WTC11 (cell line): ENCODE results near the gene MARCO. TPM values are rescaled to one million over a fixed set of nuclear protein-coding genes. Genes with fewer than 3 reads are reported as not detected.

Experiments used
- ATAC-seq: fragments of 200-7000 bp; cut with Tn5 transposase; 2 replicates; pipeline ENCODE4 v1.10.0; 2021; ENCODE audit warnings: mild to moderate bottlenecking, moderate library complexity
- CTCF ChIA-PET: fragments of 300-600 bp; sonication (Branson Sonifier 250); formaldehyde crosslinking; loops from one replicate; lab custom pipeline; 2021; ENCODE audit warnings: antibody characterized with exemption; lab: Charles Lee
- POLR2A ChIA-PET: fragments of 350-600 bp; sonication (Branson Sonifier 250); formaldehyde crosslinking; loops from one replicate; lab custom pipeline; 2021; ENCODE audit warnings: antibody characterized with exemption; lab: Charles Lee
- DNase-seq: peaks from one replicate; pipeline ENCODE4 v3.0.0; 2021; ENCODE audit warnings: low spot score
- H3K27ac Mint-ChIP-seq: 2 replicates; pipeline ENCODE4 v1.8.0; 2021; ENCODE audit warnings: mixed read lengths
- H3K27me3 Mint-ChIP-seq: 2 replicates; pipeline ENCODE4 v1.8.0; 2021; ENCODE audit warnings: low read depth, mild to moderate bottlenecking, moderate library complexity, mixed read lengths
- H3K36me3 Mint-ChIP-seq: 2 replicates; pipeline ENCODE4 v1.8.0; 2021; ENCODE audit warnings: mixed read lengths
- H3K4me1 Mint-ChIP-seq: 2 replicates; pipeline ENCODE4 v1.8.0; 2022; ENCODE audit warnings: mixed read lengths
- H3K4me3 Mint-ChIP-seq: 2 replicates; pipeline ENCODE4 v1.8.0; 2021; ENCODE audit warnings: mild to moderate bottlenecking, moderate library complexity, mixed read lengths
- H3K9me3 Mint-ChIP-seq: 2 replicates; pipeline ENCODE4 v1.8.0; 2021; ENCODE audit warnings: mixed read lengths
- ARID4B ChIP-seq: sonication (generic); formaldehyde crosslinking; IDR thresholded peaks from 2 replicates; pipeline ENCODE4 v1.8.0; 2023; ENCODE audit warnings: missing genetic modification reagents, mild to moderate bottlenecking, borderline replicate concordance
- FOXP1 ChIP-seq: sonication (generic); formaldehyde crosslinking; IDR thresholded peaks from 2 replicates; pipeline ENCODE4 v1.8.0; 2022; ENCODE audit warnings: missing genetic modification reagents, mild to moderate bottlenecking, moderate library complexity, borderline replicate concordance
- GRHL2 ChIP-seq: fragments of 250-450 bp; sonication (Bioruptor Pico); IDR thresholded peaks from 2 replicates; pipeline ENCODE4 v1.8.0; 2022; ENCODE audit warnings: mild to moderate bottlenecking, moderate library complexity; ENCODE audit not compliant: insufficient replicate concordance, severe bottlenecking
- MYBL2 ChIP-seq: sonication (generic); formaldehyde crosslinking; IDR thresholded peaks from 2 replicates; pipeline ENCODE4 v1.8.1; 2023; ENCODE audit warnings: mild to moderate bottlenecking, moderate library complexity, missing genetic modification reagents
- NR3C1 ChIP-seq: sonication (generic); formaldehyde crosslinking; conservative IDR thresholded peaks from 2 replicates; pipeline ENCODE4 v1.8.1; 2023; ENCODE audit warnings: low read depth, mild to moderate bottlenecking, missing genetic modification reagents
- SMAD3 ChIP-seq: sonication (generic); formaldehyde crosslinking; IDR thresholded peaks from 2 replicates; pipeline ENCODE4 v1.8.0; 2022; ENCODE audit warnings: missing genetic modification reagents, mild to moderate bottlenecking, borderline replicate concordance
- SOX15 ChIP-seq: fragments of 250-450 bp; sonication (Bioruptor Pico); IDR thresholded peaks from 2 replicates; pipeline ENCODE4 v1.9.0; 2021; ENCODE audit warnings: mild to moderate bottlenecking
- STAT6 ChIP-seq: sonication (generic); formaldehyde crosslinking; conservative IDR thresholded peaks from 2 replicates; pipeline ENCODE4 v1.8.1; 2023; ENCODE audit warnings: mild to moderate bottlenecking, low read depth, missing genetic modification reagents, moderate library complexity
- ZBTB21 ChIP-seq: sonication (generic); formaldehyde crosslinking; IDR thresholded peaks from 2 replicates; pipeline ENCODE4 v1.8.1; 2023; ENCODE audit warnings: mild to moderate bottlenecking, missing genetic modification reagents, borderline replicate concordance
- ZNF121 ChIP-seq: sonication (generic); formaldehyde crosslinking; IDR thresholded peaks from 2 replicates; pipeline ENCODE4 v1.8.0; 2023; ENCODE audit warnings: missing genetic modification reagents
- ZNF232 ChIP-seq: sonication (generic); formaldehyde crosslinking; IDR thresholded peaks from 2 replicates; pipeline ENCODE4 v1.8.0; 2022; ENCODE audit warnings: mild to moderate bottlenecking, missing genetic modification reagents
- ZNF281 ChIP-seq: sonication (generic); formaldehyde crosslinking; IDR thresholded peaks from 2 replicates; pipeline ENCODE4 v1.8.0; 2023; ENCODE audit warnings: mild to moderate bottlenecking, missing genetic modification reagents
- ZNF317 ChIP-seq: sonication (generic); formaldehyde crosslinking; IDR thresholded peaks from 2 replicates; pipeline ENCODE4 v1.8.1; 2023; ENCODE audit warnings: low read depth, mild to moderate bottlenecking, moderate library complexity, missing genetic modification reagents, borderline replicate concordance
- ZNF396 ChIP-seq: fragments of 250-450 bp; sonication (Bioruptor Pico); IDR thresholded peaks from 2 replicates; pipeline ENCODE4 v1.8.0; 2021; ENCODE audit warnings: mild to moderate bottlenecking, moderate library complexity, borderline replicate concordance
- ZNF671 ChIP-seq: fragments of 250-450 bp; sonication (Bioruptor Pico); IDR thresholded peaks from 2 replicates; pipeline ENCODE4 v1.8.0; 2021; ENCODE audit warnings: mild to moderate bottlenecking
- total RNA-seq: library from RNA; stranded (reverse); gene quantifications from 3 replicates; pipeline ENCODE4 v1.2.3, GENCODE V29; 2021
- TF ChIP-seq, protein P1 (sequence below): sonication (generic); formaldehyde crosslinking; IDR thresholded peaks from 2 replicates; pipeline ENCODE4 v1.8.0; 2022; ENCODE audit warnings: mild to moderate bottlenecking, missing genetic modification reagents
- TF ChIP-seq, protein P2 (sequence below): sonication (generic); formaldehyde crosslinking; IDR thresholded peaks from 2 replicates; pipeline ENCODE4 v1.8.0; 2022; ENCODE audit warnings: mild to moderate bottlenecking, missing genetic modification reagents
- TF ChIP-seq, protein P3 (sequence below): sonication (generic); formaldehyde crosslinking; IDR thresholded peaks from 2 replicates; pipeline ENCODE4 v1.8.0; 2022; ENCODE audit warnings: mild to moderate bottlenecking, missing genetic modification reagents
- TF ChIP-seq, protein P4 (sequence below): fragments of 250-450 bp; sonication (Bioruptor Pico); IDR thresholded peaks from 2 replicates; pipeline ENCODE4 v1.8.0; 2021; ENCODE audit warnings: mild to moderate bottlenecking
- TF ChIP-seq, protein P5 (sequence below): sonication (generic); formaldehyde crosslinking; IDR thresholded peaks from 2 replicates; pipeline ENCODE4 v1.8.0; 2023; ENCODE audit warnings: missing genetic modification reagents

The MARCO gene
- total RNA-seq, 1 experiment from 2014 or later, result 0.11 TPM

DNA sequence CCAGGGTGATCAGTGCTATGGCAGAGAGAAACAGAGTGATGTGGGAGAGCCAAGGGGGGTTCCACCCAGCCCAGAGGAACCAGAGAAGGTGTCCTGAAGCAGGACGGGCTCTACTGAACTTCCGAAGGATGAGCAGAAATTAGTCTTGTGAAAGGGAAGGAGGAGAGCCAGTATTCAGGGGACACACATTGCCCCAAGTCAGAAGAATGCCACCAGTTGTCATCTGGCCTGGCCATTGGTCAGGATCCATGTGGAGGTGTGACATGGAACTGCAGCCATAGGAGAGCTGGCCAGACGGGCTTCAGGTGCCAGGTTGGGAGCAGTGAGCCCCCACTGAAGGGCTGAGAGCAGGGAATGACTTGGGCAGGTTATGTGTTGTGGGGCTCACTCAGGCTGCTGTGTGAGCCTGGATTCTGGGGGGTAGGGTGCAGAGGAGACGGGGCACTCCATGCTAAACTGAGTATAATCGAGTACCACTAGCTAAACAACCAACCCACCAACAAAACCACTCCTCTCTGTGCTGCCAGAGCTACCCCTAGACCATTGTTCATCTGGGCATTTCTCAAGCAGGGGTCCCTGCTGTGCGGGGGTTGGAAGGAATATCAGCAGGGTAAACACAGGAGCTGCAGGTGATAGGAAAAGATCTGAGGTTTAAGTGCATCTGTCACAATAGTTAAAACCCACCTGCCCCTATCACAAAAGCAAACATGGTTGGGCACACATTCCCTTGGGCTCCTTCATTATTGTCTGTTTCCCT lies 25.3 kb downstream of the MARCO start:
- peaks cover 7% of the 10 kb centered on the region for H3K4me1 Mint-ChIP-seq
- no peaks in the 10 kb centered on the region for H3K9me3 Mint-ChIP-seq
- H3K27ac Mint-ChIP-seq, result no peak overlapping the region
- TF ChIP-seq ZNF317, result no peak
- TF ChIP-seq ZNF232 (CRISPR knock-in tag), result no peak
- no peak for TF ChIP-seq ZNF396
- TF ChIP-seq, protein P1, sequence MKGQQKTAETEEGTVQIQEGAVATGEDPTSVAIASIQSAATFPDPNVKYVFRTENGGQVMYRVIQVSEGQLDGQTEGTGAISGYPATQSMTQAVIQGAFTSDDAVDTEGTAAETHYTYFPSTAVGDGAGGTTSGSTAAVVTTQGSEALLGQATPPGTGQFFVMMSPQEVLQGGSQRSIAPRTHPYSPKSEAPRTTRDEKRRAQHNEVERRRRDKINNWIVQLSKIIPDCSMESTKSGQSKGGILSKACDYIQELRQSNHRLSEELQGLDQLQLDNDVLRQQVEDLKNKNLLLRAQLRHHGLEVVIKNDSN, result no peak
- TF ChIP-seq ZNF281 (CRISPR knock-in tag), result no peak
- DNase-seq, result no peak
- no peak for ATAC-seq
- ChIA-PET CTCF (interaction anchor here (0.7 to 1.4 kb wide), 4 partner anchors 27 to 86 kb away, joined by 3 to 4 read pairs (median 3); no protein-coding TSS in a partner anchor), POLR2A (no interaction called here)
- H3K36me3 Mint-ChIP-seq, result no peaks in the 10 kb centered on the region
- peaks cover 7% of the 10 kb centered on the region for H3K27me3 Mint-ChIP-seq
- no peak overlapping the region for H3K4me3 Mint-ChIP-seq

- CTCF ChIA-PET, result interaction anchor here (0.7 to 1.4 kb wide), 4 partner anchors 27 to 87 kb away, joined by 3 to 4 read pairs (median 3); no protein-coding TSS in a partner anchor
- POLR2A ChIA-PET, result no interaction called here
- ATAC-seq (no peak), DNase-seq (no peak)
- H3K4me1 Mint-ChIP-seq, result peaks cover 7% of the 10 kb centered on the region
- H3K4me3 Mint-ChIP-seq, result no peak overlapping the region
- H3K36me3 Mint-ChIP-seq, result no peaks in the 10 kb centered on the region
- no peaks in the 10 kb centered on the region for H3K9me3 Mint-ChIP-seq
- H3K27ac Mint-ChIP-seq, result no peak overlapping the region
- H3K27me3 Mint-ChIP-seq, result peaks cover 9% of the 10 kb centered on the region
- TF ChIP-seq ZBTB21 (no peak), SMAD3 (no peak), GRHL2 (no peak), STAT6 (no peak), MYBL2 (CRISPR knock-in tag) (no peak), NR3C1 (no peak), ZNF671 (CRISPR knock-in tag) (no peak), SOX15 (CRISPR knock-in tag) (no peak), ZNF121 (CRISPR knock-in tag) (no peak), FOXP1 (no peak), ARID4B (no peak)
- TF ChIP-seq, protein P2, sequence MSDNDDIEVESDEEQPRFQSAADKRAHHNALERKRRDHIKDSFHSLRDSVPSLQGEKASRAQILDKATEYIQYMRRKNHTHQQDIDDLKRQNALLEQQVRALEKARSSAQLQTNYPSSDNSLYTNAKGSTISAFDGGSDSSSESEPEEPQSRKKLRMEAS (CRISPR knock-in tag), result no peak
- TF ChIP-seq, protein P3, sequence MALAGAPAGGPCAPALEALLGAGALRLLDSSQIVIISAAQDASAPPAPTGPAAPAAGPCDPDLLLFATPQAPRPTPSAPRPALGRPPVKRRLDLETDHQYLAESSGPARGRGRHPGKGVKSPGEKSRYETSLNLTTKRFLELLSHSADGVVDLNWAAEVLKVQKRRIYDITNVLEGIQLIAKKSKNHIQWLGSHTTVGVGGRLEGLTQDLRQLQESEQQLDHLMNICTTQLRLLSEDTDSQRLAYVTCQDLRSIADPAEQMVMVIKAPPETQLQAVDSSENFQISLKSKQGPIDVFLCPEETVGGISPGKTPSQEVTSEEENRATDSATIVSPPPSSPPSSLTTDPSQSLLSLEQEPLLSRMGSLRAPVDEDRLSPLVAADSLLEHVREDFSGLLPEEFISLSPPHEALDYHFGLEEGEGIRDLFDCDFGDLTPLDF (CRISPR knock-in tag), result no peak
- TF ChIP-seq, protein P4, sequence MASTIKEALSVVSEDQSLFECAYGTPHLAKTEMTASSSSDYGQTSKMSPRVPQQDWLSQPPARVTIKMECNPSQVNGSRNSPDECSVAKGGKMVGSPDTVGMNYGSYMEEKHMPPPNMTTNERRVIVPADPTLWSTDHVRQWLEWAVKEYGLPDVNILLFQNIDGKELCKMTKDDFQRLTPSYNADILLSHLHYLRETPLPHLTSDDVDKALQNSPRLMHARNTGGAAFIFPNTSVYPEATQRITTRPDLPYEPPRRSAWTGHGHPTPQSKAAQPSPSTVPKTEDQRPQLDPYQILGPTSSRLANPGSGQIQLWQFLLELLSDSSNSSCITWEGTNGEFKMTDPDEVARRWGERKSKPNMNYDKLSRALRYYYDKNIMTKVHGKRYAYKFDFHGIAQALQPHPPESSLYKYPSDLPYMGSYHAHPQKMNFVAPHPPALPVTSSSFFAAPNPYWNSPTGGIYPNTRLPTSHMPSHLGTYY (CRISPR knock-in tag), result no peak
- TF ChIP-seq, protein P5, sequence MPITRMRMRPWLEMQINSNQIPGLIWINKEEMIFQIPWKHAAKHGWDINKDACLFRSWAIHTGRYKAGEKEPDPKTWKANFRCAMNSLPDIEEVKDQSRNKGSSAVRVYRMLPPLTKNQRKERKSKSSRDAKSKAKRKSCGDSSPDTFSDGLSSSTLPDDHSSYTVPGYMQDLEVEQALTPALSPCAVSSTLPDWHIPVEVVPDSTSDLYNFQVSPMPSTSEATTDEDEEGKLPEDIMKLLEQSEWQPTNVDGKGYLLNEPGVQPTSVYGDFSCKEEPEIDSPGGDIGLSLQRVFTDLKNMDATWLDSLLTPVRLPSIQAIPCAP (CRISPR knock-in tag), result no peak
These were observed 26.0 kb downstream of the MARCO start for GRCh38 chr2:118968042-118968441.
